HG03575 (cell line): Measurements from ENCODE around the gene SNORC.

Source experiments
- ATAC-seq: cut with Tn5 transposase; IDR thresholded peaks from one replicate; pipeline ENCODE4 v1.9.1; 2021; ENCODE audit not compliant: unreplicated experiment, insufficient number of reproducible peaks, low FRiP score; ENCODE audit errors: extremely low read depth

SNORC gene

GRCh38 chr2:232878855-232879617 is 9.0 kb downstream of the SNORC start:
- no peak for ATAC-seq

GRCh38 chr2:232879618-232880494 is 9.8 kb downstream of the SNORC start:
- no peak for ATAC-seq

GRCh38 chr2:232880764-232881351 is 10.8 kb downstream of the SNORC start:
- no peak for ATAC-seq

- no peak for ATAC-seq
These were observed 12.0 kb downstream of the SNORC start for GRCh38 chr2:232882085-232882484.

GRCh38 chr2:232882505-232883115 is 12.5 kb downstream of the SNORC start:
- ATAC-seq: no peak

- ATAC-seq: no peak
These were observed 13.2 kb downstream of the SNORC start for GRCh38 chr2:232883116-232883721.

- ATAC-seq: no peak
These were observed 13.9 kb downstream of the SNORC start for GRCh38 chr2:232884001-232884421.

- ATAC-seq: no peak
These were observed 14.6 kb downstream of the SNORC start for GRCh38 chr2:232884549-232885263.

- ATAC-seq: no peak
These were observed 15.3 kb downstream of the SNORC start for GRCh38 chr2:232885264-232885961.

- ATAC-seq: no peak
These were observed 16.1 kb downstream of the SNORC start for GRCh38 chr2:232886176-232886575.

GRCh38 chr2:232886632-232887031 is 16.6 kb downstream of the SNORC start:
- ATAC-seq: no peak

GRCh38 chr2:232887171-232887850 is 17.2 kb downstream of the SNORC start:
- ATAC-seq: no peak

- no peak for ATAC-seq
These were observed 18.2 kb downstream of the SNORC start for GRCh38 chr2:232888099-232888836.

- ATAC-seq: no peak
These were observed 18.9 kb downstream of the SNORC start for GRCh38 chr2:232888839-232889529.

GRCh38 chr2:232889876-232890401 is 19.9 kb downstream of the SNORC start:
- no peak for ATAC-seq

- ATAC-seq: no peak
These were observed 20.5 kb downstream of the SNORC start for GRCh38 chr2:232890536-232890895.
